CD4-positive, alpha-beta T cell treated with Interleukin-6 for 4 hours (primary cell): ENCODE data around the gene ADAMTS14.

Experiments used
- DNase-seq: peaks from one replicate; pipeline ENCODE4 v3.0.0-alpha.2; 2020; ENCODE audit warnings: mixed read lengths

Gene ADAMTS14

GRCh38 chr10:70774810-70775678 lies 102.7 kb downstream of the ADAMTS14 start:
- no peak for DNase-seq

- no peak for DNase-seq
Observed at GRCh38 chr10:70775679-70776454, 103.6 kb downstream of the ADAMTS14 start.

GRCh38 chr10:70776455-70777005 lies 104.2 kb downstream of the ADAMTS14 start:
- DNase-seq = no peak

GRCh38 chr10:70777063-70777875 lies 105.0 kb downstream of the ADAMTS14 start:
- no peak for DNase-seq

DNA sequence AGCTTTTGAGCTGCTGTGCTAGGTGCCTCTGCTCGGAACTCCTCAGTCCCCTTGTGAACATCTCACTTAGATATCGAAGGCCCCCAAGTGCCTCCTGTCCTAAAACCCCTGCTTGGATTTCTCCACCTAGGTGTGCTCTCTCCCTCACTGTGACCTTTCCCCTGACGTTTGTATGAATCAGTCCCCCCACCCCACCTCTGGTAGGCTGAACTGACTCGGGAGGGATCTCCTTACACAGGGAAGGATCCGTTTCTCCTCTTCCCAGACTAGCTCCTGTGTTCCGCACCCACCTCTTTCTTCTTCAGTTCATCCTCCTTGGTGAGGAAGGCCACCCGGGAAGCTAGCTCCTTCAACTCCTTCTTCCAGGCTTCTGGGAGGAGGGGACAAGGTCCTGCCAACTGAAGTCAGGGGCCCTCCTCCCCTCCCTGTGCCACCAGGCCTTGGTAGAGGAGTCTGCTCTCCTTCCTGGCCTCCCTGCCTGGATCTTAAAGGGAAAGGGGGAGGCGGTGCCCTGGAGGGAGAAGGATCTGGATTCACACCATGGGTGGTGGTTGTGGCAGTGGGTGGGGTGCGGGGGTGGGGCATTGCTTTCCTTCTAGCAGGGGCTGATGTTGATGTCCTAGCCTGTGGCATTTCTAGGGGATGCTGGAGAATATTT lies 106.1 kb downstream of the ADAMTS14 start:
- DNase-seq = no peak

- DNase-seq = no peak
Observed at GRCh38 chr10:70779088-70779487, 106.8 kb downstream of the ADAMTS14 start.

- no peak for DNase-seq
Observed at GRCh38 chr10:70779511-70780369, 107.4 kb downstream of the ADAMTS14 start.

DNA sequence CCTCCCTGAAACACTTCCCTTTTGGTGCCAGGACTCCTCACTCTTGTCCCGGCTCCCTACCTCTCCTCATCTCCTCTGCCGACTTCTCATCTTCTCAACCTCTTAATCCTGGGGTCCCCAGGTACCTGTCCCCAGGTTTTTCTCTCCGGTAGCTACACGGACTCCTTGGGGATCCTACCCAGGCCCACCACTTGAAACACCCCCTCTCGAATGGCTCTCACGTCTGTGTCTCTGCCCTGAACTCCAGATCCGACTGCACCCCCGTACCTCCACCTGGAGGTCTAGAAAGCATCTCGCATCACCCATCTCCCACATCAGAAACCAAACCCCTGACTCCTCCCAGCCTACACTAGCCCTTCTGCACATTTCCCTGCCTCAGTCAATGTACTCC lies 108.1 kb downstream of the ADAMTS14 start:
- DNase-seq = no peak

DNA sequence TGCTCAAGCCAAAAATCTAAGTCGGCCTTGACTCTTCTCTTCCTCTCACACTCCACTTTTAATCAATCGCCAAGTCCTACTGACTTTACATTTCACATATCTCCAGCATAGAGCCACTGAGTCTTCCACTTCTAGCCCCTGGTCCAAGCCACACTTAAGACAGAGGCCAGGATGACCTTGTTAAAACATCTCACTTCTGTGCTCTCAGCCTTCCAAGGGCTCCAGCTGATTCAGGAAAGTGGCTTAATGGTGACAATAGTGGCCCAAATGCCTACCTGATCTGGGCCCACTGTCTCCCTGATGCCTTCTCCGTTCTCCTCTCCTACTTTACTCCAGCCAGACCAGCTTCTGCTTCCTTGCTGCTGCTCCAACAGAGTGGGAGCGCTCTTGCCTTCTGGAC lies 108.5 kb downstream of the ADAMTS14 start:
- DNase-seq = no peak

DNA sequence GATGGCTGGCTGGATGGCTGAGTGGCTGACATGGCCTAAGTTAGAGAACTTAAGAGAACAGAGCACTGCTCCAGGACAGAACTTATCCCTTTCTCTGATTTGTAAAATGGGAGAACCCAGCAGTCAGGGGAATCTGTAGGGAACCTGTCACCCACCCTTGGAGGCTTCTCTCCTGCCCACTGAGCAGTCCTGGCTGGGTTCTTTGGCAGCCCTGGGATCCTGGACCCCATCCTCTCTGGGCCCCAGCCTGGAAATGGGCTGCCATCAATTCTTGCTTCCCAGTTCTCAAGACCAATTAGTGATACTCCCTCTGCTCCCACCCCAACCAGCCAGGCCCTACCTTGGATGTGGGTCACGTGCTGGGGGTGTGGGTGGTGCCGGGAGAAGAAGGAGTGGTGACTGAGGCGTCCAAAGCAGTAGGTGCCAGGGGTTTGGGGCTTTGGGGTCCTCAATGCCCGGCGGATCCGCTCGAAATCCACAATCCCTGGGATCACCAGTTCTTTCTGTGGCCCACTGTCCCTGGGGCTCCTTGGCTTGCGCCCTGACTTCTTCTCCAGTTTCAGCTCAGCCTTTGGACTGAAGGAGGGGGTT lies 109.2 kb downstream of the ADAMTS14 start:
- DNase-seq = no peak

DNA sequence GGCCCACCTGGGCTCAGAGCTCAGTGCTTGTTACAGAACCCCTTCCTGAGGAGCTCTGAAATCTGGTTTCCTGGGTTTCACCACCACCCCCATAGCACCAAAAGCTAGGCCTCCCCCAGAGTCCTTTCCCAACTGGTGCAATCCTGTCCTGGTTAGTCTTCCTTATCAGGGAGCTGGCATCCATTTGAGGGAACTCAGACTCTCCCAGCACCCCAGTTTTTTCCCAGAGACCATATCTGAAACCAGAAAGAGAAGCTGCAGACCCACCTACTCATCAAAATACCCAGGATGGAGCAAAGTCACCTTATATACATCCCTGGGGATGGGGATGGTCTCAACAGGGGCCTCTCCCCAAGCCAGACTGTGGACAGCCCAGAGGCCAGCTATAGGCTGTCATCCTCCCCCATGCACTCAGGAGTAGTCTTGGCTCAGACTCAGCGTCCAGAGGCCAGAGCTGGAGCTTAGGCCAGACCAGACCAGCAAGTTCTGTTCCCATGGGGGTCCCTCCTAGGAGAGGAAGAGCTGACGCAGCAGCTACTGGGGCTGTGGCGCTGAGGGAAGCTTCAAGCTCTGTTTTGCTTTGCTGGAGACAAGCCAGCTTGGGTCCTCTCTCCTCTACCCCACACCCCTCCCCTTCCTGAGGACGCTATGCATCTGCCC lies 109.9 kb downstream of the ADAMTS14 start:
- no peak for DNase-seq

GRCh38 chr10:70782746-70783680 lies 110.7 kb downstream of the ADAMTS14 start:
- no peak for DNase-seq

GRCh38 chr10:70784016-70784415 lies 111.7 kb downstream of the ADAMTS14 start:
- no peak for DNase-seq

GRCh38 chr10:70784471-70784870 lies 112.2 kb downstream of the ADAMTS14 start:
- no peak for DNase-seq

GRCh38 chr10:70785190-70785589 lies 112.9 kb downstream of the ADAMTS14 start, which contains the start of gene TBATA:
TBATA (minus strand) TSS chr10:70785377; CDS start chr10:70783379, 1,998 bp downstream.
- no peak for DNase-seq

DNA sequence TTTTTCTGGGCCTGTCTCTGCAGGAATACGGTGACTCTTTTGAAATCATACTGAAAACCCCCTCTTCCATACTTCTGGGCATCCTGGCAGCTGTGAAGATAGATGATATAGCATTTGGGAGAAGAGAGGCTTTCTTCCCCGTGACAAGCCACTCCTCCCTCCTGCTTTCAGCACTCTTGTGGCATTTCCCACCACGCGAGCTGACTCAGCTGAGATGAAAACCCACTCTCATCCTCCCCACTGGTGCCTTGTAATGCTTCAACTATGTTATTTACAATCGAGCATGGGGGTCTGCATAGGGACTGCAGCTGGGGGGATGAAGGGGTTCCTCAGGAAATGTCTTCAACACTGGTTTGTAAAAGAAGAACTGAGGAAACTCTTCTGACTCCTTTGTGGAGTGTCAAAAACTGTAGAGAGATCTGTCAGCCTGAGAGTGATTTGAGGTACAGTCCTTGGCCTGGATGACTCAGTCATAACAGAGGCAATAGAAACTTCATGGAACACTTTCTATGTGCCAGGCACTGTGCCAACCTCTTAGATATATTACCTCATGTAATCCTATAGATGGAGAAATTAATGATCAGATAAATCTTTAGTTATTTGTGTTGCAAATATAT lies 114.6 kb downstream of the ADAMTS14 start:
- no peak for DNase-seq

DNA sequence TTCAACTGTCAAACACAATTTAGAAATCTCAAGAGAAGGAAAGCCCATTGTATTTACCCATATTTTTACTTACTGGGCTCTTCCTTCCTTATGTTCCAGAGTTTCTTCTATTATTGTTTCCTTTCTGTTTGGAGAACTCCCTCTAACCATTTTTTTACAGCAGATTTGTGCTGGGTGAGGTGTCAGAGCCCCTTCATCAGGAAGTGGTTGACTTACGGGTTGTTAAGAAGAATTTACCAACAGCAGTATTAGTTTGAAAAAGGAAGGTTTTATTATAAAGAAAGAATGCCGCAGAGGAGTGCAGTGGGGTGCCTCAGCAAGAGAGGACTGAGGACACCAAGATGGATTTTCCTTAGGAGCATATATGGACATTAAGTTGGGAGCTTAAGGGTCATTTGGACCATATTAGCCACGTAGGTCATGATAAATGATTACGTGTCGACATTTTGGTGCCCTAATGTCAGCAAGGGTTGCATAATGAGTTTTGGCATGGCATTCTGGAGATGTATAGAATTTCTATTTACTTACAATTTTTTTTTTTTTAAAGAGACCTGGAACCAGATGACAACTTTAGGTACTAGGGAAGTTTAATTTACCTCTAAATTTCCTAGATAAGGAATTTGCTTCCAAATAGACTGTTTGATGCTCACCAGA lies 119.2 kb downstream of the ADAMTS14 start:
- DNase-seq = no peak

- no peak for DNase-seq
Observed at GRCh38 chr10:70795613-70796012, 123.3 kb downstream of the ADAMTS14 start.
